ENCODE results near the gene MYOZ1. TPM values are rescaled to one million over a fixed set of nuclear protein-coding genes. Genes with fewer than 3 reads are reported as not detected.
"Not testable (repeated sequence)": the region's sequence is repeated elsewhere in the genome, so short reads cannot be mapped to it uniquely, and the experiment has no call there.

Gene MYOZ1
- total RNA-seq, 1 experiment from 2014 or later = not detected

DNA sequence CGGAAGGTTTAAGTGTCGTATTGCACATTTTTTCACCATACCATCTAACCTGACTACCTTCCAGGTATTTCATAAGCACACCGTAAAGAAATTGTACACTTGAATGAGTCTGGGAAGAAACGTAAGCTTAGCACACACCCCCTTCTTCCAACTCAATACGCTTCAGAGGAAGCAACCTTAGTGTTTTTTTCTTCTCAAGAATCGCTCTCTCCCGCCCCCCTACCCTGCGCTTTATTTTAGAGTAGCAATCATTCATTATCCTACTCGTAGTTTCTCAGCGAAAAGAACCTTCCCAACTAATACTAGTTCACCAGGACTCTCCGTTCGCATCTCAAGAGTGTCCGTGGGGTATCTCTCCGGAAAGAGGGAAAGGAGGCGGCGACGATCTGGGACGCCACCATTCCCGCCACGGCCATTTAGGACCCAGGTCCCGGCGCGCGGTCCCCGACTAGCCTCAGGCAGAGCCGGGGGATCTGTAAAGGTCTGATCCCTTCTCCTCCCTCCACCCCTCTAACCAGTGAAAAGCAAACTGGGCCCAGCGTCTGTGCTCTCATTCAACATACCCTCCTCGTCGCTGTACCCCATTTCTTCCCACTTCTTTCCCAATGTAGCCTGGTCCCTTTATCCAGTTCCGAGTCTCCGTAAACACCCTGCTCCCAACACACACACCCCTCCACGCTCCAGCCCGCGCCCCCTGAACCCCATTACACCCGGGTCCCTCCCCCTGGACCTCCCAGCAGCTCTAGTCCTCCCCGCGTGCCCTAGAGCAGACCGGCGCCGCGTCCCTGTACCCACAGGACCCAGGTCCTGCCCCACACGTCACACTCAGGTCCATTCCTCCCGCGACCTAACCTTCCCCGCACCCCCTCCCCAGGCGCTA, 16.0 kb downstream of the MYOZ1 start:
- ATAC-seq (peak; percentile 80), DNase-seq (ENCODE audit: low read depth, low spot score) (no peak)
- Histone ChIP-seq H3K27ac (ENCODE audit: low read length) (peak overlapping the region; percentile 82), H3K9me3 (ENCODE audit: control insufficient read depth, insufficient read depth, low read depth, low read length) (no peaks in the 10 kb centered on the region), H3K4me3 (ENCODE audit: low read depth in 2 of 2, low read length in 2 of 2) (peak overlapping the region; percentile 66 to 99), H3K36me3 (ENCODE audit: control insufficient read depth, insufficient read depth, low read length) (no peaks in the 10 kb centered on the region), H3K27me3 (ENCODE audit: control insufficient read depth, insufficient read depth, low read length) (no peaks in the 10 kb centered on the region), H3K4me1 (ENCODE audit: control insufficient read depth, insufficient read depth, low read length) (peaks cover 8% of the 10 kb centered on the region)
- no peak for TF ChIP-seq TCF7L2 (IDR thresholded peaks at IDR 0.05; ENCODE audit: low read depth, low read length)
- TF ChIP-seq SIN3A (IDR thresholded peaks at IDR 0.05; ENCODE audit: borderline replicate concordance, insufficient read depth, low read depth, low read length) = peak; percentile 59; the same call in 1 of the 2 replicates
- in situ Hi-C loops (cut with HindIII; ENCODE audit: low pct_unique_long_range_greater_than_20kb, low sequenced_read_pairs) = no loop called here
- ChIA-PET POLR2A (interaction anchor here (0.5 to 0.7 kb wide), 6 partner anchors 10 to 1334 kb away, joined by 3 to 10 read pairs (median 5); no protein-coding TSS in a partner anchor), CTCF (interaction anchor here (0.6 to 0.7 kb wide), 3 partner anchors 10 to 96 kb away, joined by 3 to 11 read pairs (median 4); no protein-coding TSS in a partner anchor)
- BruUV-seq (replicated peaks) = no TSS peak
- intact Hi-C loops (cut with micrococcal nuclease; ENCODE audit: unreplicated experiment) = loop anchor here (5.0 kb wide), 1 partner anchor 98 kb away; no protein-coding TSS in a partner anchor

DNA sequence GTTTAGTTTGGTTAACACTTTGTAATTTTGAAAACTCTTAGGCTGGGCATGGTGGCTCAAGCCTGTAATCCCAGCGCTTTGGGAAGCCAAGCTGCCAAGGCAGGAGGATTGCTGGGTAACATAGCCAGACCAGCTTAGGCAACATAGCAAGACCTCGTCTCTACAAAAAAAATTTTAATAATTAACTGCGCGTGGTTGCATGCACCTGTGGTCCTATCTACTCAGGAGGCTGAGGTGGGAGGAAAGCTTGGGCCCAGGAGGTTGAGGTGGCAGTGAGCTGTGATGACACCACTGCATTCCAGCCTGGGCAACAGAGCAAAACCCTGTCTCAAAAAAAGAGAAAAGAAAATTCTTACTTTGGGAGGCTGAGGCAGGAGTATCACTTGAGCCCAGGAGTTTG, 18.2 kb downstream of the MYOZ1 start:
- in situ Hi-C loops (cut with HindIII; ENCODE audit: low pct_unique_long_range_greater_than_20kb, low sequenced_read_pairs) = no loop called here
- intact Hi-C loops (cut with micrococcal nuclease; ENCODE audit: unreplicated experiment) = no loop called here
- TF ChIP-seq, protein P1, sequence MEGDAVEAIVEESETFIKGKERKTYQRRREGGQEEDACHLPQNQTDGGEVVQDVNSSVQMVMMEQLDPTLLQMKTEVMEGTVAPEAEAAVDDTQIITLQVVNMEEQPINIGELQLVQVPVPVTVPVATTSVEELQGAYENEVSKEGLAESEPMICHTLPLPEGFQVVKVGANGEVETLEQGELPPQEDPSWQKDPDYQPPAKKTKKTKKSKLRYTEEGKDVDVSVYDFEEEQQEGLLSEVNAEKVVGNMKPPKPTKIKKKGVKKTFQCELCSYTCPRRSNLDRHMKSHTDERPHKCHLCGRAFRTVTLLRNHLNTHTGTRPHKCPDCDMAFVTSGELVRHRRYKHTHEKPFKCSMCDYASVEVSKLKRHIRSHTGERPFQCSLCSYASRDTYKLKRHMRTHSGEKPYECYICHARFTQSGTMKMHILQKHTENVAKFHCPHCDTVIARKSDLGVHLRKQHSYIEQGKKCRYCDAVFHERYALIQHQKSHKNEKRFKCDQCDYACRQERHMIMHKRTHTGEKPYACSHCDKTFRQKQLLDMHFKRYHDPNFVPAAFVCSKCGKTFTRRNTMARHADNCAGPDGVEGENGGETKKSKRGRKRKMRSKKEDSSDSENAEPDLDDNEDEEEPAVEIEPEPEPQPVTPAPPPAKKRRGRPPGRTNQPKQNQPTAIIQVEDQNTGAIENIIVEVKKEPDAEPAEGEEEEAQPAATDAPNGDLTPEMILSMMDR (IDR thresholded peaks at IDR 0.05) = no peak
- TF ChIP-seq SIN3A (IDR thresholded peaks at IDR 0.05; ENCODE audit: borderline replicate concordance, insufficient read depth, low read depth, low read length) (no peak), TCF7L2 (IDR thresholded peaks at IDR 0.05; ENCODE audit: low read depth, low read length) (no peak), POLR2AphosphoS5 (IDR thresholded peaks at IDR 0.05; ENCODE audit: low read depth, low read length) (no peak)
- TF ChIP-seq, protein P2, sequence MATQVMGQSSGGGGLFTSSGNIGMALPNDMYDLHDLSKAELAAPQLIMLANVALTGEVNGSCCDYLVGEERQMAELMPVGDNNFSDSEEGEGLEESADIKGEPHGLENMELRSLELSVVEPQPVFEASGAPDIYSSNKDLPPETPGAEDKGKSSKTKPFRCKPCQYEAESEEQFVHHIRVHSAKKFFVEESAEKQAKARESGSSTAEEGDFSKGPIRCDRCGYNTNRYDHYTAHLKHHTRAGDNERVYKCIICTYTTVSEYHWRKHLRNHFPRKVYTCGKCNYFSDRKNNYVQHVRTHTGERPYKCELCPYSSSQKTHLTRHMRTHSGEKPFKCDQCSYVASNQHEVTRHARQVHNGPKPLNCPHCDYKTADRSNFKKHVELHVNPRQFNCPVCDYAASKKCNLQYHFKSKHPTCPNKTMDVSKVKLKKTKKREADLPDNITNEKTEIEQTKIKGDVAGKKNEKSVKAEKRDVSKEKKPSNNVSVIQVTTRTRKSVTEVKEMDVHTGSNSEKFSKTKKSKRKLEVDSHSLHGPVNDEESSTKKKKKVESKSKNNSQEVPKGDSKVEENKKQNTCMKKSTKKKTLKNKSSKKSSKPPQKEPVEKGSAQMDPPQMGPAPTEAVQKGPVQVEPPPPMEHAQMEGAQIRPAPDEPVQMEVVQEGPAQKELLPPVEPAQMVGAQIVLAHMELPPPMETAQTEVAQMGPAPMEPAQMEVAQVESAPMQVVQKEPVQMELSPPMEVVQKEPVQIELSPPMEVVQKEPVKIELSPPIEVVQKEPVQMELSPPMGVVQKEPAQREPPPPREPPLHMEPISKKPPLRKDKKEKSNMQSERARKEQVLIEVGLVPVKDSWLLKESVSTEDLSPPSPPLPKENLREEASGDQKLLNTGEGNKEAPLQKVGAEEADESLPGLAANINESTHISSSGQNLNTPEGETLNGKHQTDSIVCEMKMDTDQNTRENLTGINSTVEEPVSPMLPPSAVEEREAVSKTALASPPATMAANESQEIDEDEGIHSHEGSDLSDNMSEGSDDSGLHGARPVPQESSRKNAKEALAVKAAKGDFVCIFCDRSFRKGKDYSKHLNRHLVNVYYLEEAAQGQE (IDR thresholded peaks at IDR 0.05; ENCODE audit: insufficient read depth in 1 of 2, low read depth in 2 of 2, low read length in 1 of 2) = no peak
- CTCF ChIA-PET = no interaction called here
- Histone ChIP-seq H3K36me3 (ENCODE audit: control insufficient read depth, insufficient read depth, low read length) (no peaks in the 10 kb centered on the region), H3K4me3 (ENCODE audit: low read depth in 2 of 2, low read length in 2 of 2) (no peak overlapping the region), H3K27ac (ENCODE audit: low read length) (no peak overlapping the region), H3K27me3 (ENCODE audit: control insufficient read depth, insufficient read depth, low read length) (no peaks in the 10 kb centered on the region), H3K9me3 (ENCODE audit: control insufficient read depth, insufficient read depth, low read depth, low read length) (no peaks in the 10 kb centered on the region), H3K4me1 (ENCODE audit: control insufficient read depth, insufficient read depth, low read length) (peaks cover 8% of the 10 kb centered on the region)
- no peak for DNase-seq (ENCODE audit: low read depth, low spot score)
- POLR2A ChIA-PET = no interaction called here
- no peak for ATAC-seq
- TSS peak; percentile 31 for BruUV-seq (replicated peaks)

DNA sequence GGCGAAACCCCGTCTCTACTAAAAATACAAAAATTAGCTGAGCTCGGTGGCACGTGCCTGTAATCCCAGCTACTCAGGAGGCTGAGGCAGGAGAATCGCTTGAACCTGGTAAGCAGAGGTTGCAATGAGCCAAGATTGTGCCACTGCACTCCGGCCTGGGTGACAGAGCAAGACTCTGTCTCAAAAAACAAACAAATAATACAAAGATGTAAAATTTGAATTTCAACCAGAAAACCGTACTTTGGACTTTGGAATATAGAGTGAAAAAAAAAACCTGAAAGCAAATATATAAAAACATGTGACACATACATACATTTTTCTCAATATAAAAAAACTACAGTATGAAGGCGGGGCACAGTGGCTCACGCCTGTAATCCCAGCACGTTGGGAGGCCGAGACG, 20.3 kb downstream of the MYOZ1 start:
- H3K27ac ChIP-seq (ENCODE audit: low read length); CTCF ChIA-PET; POLR2A ChIA-PET; H3K4me3 ChIP-seq (ENCODE audit: low read depth in 2 of 2, low read length in 2 of 2); H3K4me1 ChIP-seq (ENCODE audit: control insufficient read depth, insufficient read depth, low read length); ATAC-seq; DNase-seq (ENCODE audit: low read depth, low spot score); H3K27me3 ChIP-seq (ENCODE audit: control insufficient read depth, insufficient read depth, low read length); intact Hi-C loops (cut with micrococcal nuclease; ENCODE audit: unreplicated experiment); in situ Hi-C loops (cut with HindIII; ENCODE audit: low pct_unique_long_range_greater_than_20kb, low sequenced_read_pairs); H3K36me3 ChIP-seq (ENCODE audit: control insufficient read depth, insufficient read depth, low read length); H3K9me3 ChIP-seq (ENCODE audit: control insufficient read depth, insufficient read depth, low read depth, low read length); BruUV-seq (replicated peaks): not testable (repeated sequence)

DNA sequence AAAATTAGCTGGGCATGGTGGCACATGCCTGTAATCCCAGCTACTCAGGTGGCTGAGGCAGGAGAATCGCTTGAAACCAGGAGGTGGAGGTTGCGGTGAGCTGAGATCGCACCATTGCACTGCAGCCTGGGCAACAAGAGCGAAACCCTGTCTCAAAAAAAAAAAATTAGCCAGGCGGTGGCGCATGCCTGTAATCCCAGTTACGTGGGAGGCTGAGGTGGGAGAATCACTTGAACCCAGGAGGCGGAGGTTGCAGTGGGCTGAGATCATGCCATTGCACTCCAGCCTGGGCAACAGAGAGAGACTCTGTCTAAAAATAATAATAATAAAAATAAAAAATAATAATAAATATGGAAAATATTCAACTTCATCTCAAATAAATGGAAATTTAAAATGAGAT, 24.1 kb downstream of the MYOZ1 start:
- H3K36me3 ChIP-seq (ENCODE audit: control insufficient read depth, insufficient read depth, low read length); ATAC-seq; H3K4me3 ChIP-seq (ENCODE audit: low read depth in 2 of 2, low read length in 2 of 2); intact Hi-C loops (cut with micrococcal nuclease; ENCODE audit: unreplicated experiment); H3K27ac ChIP-seq (ENCODE audit: low read length); DNase-seq (ENCODE audit: low read depth, low spot score); POLR2A ChIA-PET; H3K27me3 ChIP-seq (ENCODE audit: control insufficient read depth, insufficient read depth, low read length); H3K9me3 ChIP-seq (ENCODE audit: control insufficient read depth, insufficient read depth, low read depth, low read length); in situ Hi-C loops (cut with HindIII; ENCODE audit: low pct_unique_long_range_greater_than_20kb, low sequenced_read_pairs); BruUV-seq (replicated peaks); H3K4me1 ChIP-seq (ENCODE audit: control insufficient read depth, insufficient read depth, low read length): not testable (repeated sequence)
- CTCF ChIA-PET = interaction anchor here (0.6 kb wide), 1 partner anchor 103 kb away, joined by 4 read pairs; no protein-coding TSS in a partner anchor

Measured in Panc1 (cell line).